Type B pancreatic cell (in vitro differentiated cells): ENCODE data around the gene NBPF1. TPM values are rescaled to one million over a fixed set of nuclear protein-coding genes. Genes with fewer than 3 reads are reported as not detected.
"Not testable (repeated sequence)": the region's sequence is repeated elsewhere in the genome, so short reads cannot be mapped to it uniquely, and the experiment has no call there.

Source experiments
- DNase-seq: peaks from one replicate; pipeline ENCODE4 v3.0.0; 2021; ENCODE audit warnings: mixed read lengths; ENCODE audit not compliant: unreplicated experiment; ENCODE audit errors: extremely low spot score
- H3K27ac Mint-ChIP-seq: 2 replicates; pipeline ENCODE4 v1.8.0; 2021; ENCODE audit warnings: mild to moderate bottlenecking, mixed read lengths
- H3K27me3 Mint-ChIP-seq: 2 replicates; pipeline ENCODE4 v1.8.0; 2021; ENCODE audit warnings: mixed read lengths
- H3K36me3 Mint-ChIP-seq: 2 replicates; pipeline ENCODE4 v1.8.0; 2021; ENCODE audit warnings: mixed read lengths
- H3K4me1 Mint-ChIP-seq: one replicate; pipeline ENCODE4 v1.8.0; 2021; ENCODE audit warnings: mixed read lengths; ENCODE audit not compliant: unreplicated experiment
- H3K4me3 Mint-ChIP-seq: 2 replicates; pipeline ENCODE4 v1.8.0; 2021; ENCODE audit warnings: mild to moderate bottlenecking, mixed read lengths
- H3K9me3 Mint-ChIP-seq: 2 replicates; pipeline ENCODE4 v1.8.0; 2021; ENCODE audit warnings: mixed read lengths
- CTCF ChIP-seq: fragments of 200-600 bp; sonication (generic); conservative IDR thresholded peaks from 2 replicates; pipeline ENCODE4 v1.5.0; 2021; ENCODE audit warnings: antibody characterized with exemption, mild to moderate bottlenecking
- total RNA-seq: library from RNA; stranded (reverse); gene quantifications from 2 replicates; pipeline ENCODE4 v1.2.1, GENCODE V29; 2021; ENCODE audit warnings: low replicate concordance

The NBPF1 gene
- total RNA-seq, 1 donor from 2014 or later, result 97.5 TPM

- Mint-ChIP-seq H3K9me3 (no peaks in the 10 kb centered on the region), H3K27ac (no peak overlapping the region), H3K27me3 (no peaks in the 10 kb centered on the region), H3K4me1 (no peaks in the 10 kb centered on the region), H3K36me3 (no peaks in the 10 kb centered on the region), H3K4me3 (no peak overlapping the region)
- DNase-seq, result peak; percentile 86
- peak; percentile 5 for TF ChIP-seq CTCF
These were observed 812 bp downstream of the NBPF1 start for GRCh38 chr1:16612332-16613172.

GRCh38 chr1:16611981-16612331 lies 1.4 kb downstream of the NBPF1 start:
- DNase-seq, result peak; percentile 78
- H3K4me3 Mint-ChIP-seq, H3K36me3 Mint-ChIP-seq, H3K4me1 Mint-ChIP-seq, H3K27me3 Mint-ChIP-seq, H3K27ac Mint-ChIP-seq, H3K9me3 Mint-ChIP-seq: not testable (repeated sequence)

GRCh38 chr1:16611164-16611563 lies 2.2 kb downstream of the NBPF1 start:
- H3K9me3 Mint-ChIP-seq, H3K4me3 Mint-ChIP-seq, H3K27ac Mint-ChIP-seq, H3K4me1 Mint-ChIP-seq, H3K27me3 Mint-ChIP-seq, H3K36me3 Mint-ChIP-seq: not testable (repeated sequence)
- DNase-seq, result peak; percentile 73

GRCh38 chr1:16610553-16610952 lies 2.8 kb downstream of the NBPF1 start:
- not testable (repeated sequence) for H3K4me3 Mint-ChIP-seq, H3K27ac Mint-ChIP-seq, H3K36me3 Mint-ChIP-seq, H3K4me1 Mint-ChIP-seq, H3K27me3 Mint-ChIP-seq, H3K9me3 Mint-ChIP-seq
- DNase-seq, result peak; percentile 60

GRCh38 chr1:16609761-16610160 lies 3.6 kb downstream of the NBPF1 start:
- not testable (repeated sequence) for H3K36me3 Mint-ChIP-seq, H3K4me3 Mint-ChIP-seq, H3K9me3 Mint-ChIP-seq, H3K27ac Mint-ChIP-seq, H3K4me1 Mint-ChIP-seq, H3K27me3 Mint-ChIP-seq
- DNase-seq, result peak; percentile 66

- DNase-seq, result peak; percentile 68
- H3K4me3 Mint-ChIP-seq, result no peak overlapping the region
- H3K36me3 Mint-ChIP-seq, result no peaks in the 10 kb centered on the region
- TF ChIP-seq CTCF, result no peak
- H3K27ac Mint-ChIP-seq, result no peak overlapping the region
- no peaks in the 10 kb centered on the region for H3K9me3 Mint-ChIP-seq
- no peaks in the 10 kb centered on the region for H3K4me1 Mint-ChIP-seq
- H3K27me3 Mint-ChIP-seq, result no peaks in the 10 kb centered on the region
These were observed 4.4 kb downstream of the NBPF1 start for GRCh38 chr1:16608838-16609560.

- H3K36me3 Mint-ChIP-seq, H3K27me3 Mint-ChIP-seq, H3K9me3 Mint-ChIP-seq, H3K27ac Mint-ChIP-seq, H3K4me1 Mint-ChIP-seq, H3K4me3 Mint-ChIP-seq: not testable (repeated sequence)
- DNase-seq, result peak; percentile 78
These were observed 5.2 kb downstream of the NBPF1 start for GRCh38 chr1:16607853-16608815.
